Spleen (tissue), 11 donors: Measurements from ENCODE around the gene PPP1R3D. TPM values are rescaled to one million over a fixed set of nuclear protein-coding genes. Genes with fewer than 3 reads are reported as not detected.

ENCODE experiments used
- DNase-seq: peaks from one replicate; pipeline ENCODE4 v3.0.0-alpha.2; 2020
- H3K27ac ChIP-seq, 8 donors: fragments of 200-600 bp; sonication (generic) in 7 of 8; 1 replicate in 4 of 8; 2 replicates in 4 of 8; pipeline versions ENCODE4 v1.5.0 to v1.8.0; 2016 to 2021; ENCODE audit warnings: inconsistent platforms in 4 of 8, mild to moderate bottlenecking in 4 of 8, moderate library complexity in 1 of 8
- H3K27me3 ChIP-seq, 7 donors: fragments of 200-600 bp; sonication (generic) in 6 of 7; replicated peaks in 1 of 7; 1 replicate in 4 of 7; 2 replicates in 3 of 7; pipeline versions ENCODE4 v1.5.0 to v1.8.0; 2016 to 2021; ENCODE audit warnings: inconsistent platforms in 3 of 7, mild to moderate bottlenecking in 1 of 7
- H3K36me3 ChIP-seq, 6 donors: fragments of 200-600 bp; sonication (generic) in 5 of 6; 1 replicate in 4 of 6; 2 replicates in 2 of 6; pipeline versions ENCODE4 v1.5.0 to v1.8.0; 2016 to 2021; ENCODE audit warnings: inconsistent platforms in 2 of 6
- H3K4me1 ChIP-seq, 6 donors: fragments of 200-600 bp; sonication (generic) in 5 of 6; 1 replicate in 3 of 6; 2 replicates in 3 of 6; pipeline versions ENCODE4 v1.5.0 to v1.8.0; 2016 to 2021; ENCODE audit warnings: inconsistent platforms in 3 of 6
- H3K4me3 ChIP-seq, 8 donors: fragments of 200-600 bp; sonication (generic) in 7 of 8; 1 replicate in 4 of 8; 2 replicates in 4 of 8; pipeline versions ENCODE4 v1.5.0 to v1.8.0; 2016 to 2021; ENCODE audit warnings: inconsistent platforms in 4 of 8, mild to moderate bottlenecking in 4 of 8, moderate library complexity in 2 of 8
- H3K9me3 ChIP-seq, 8 donors: fragments of 200-600 bp; sonication (generic) in 7 of 8; 1 replicate in 4 of 8; 2 replicates in 4 of 8; pipeline versions ENCODE4 v1.5.0 to v1.8.0; 2016 to 2021; ENCODE audit warnings: inconsistent platforms in 4 of 8
- CTCF ChIP-seq, 11 experiments: fragments of 200-600 bp in 7 of 11; fragments of 450-650 bp in 4 of 11; sonication (generic) in 4 of 11; IDR thresholded peaks in 8 of 11; conservative IDR thresholded peaks in 3 of 11; 1 replicate in 7 of 11; 2 replicates in 4 of 11; pipeline versions ENCODE4 v1.4.0 to v1.8.0; 2016 to 2021; ENCODE audit warnings: antibody characterized with exemption in 11 of 11, inconsistent platforms in 4 of 11, mild to moderate bottlenecking in 1 of 11
- POLR2A ChIP-seq, 3 donors: fragments of 450-650 bp; IDR thresholded peaks; one replicate each; pipeline ENCODE4 v1.5.1; 2017; ENCODE audit warnings: antibody characterized with exemption in 3 of 3, mild to moderate bottlenecking in 1 of 3
- POLR2AphosphoS5 ChIP-seq, 3 donors: sonication (generic); formaldehyde crosslinking; IDR thresholded peaks; one replicate each; pipeline ENCODE4 v1.5.1; 2017; ENCODE audit warnings: antibody characterized with exemption in 3 of 3
- WGBS, 5 donors: extraction: QIAGEN DNeasy Blood & Tissue Kit in 3 of 5; methylation state at CpG; one replicate each; pipeline versions ENCODE4 v1.1.5 to v1.1.7; 2013 to 2018; 5-methylcytosine and 5-hydroxymethylcytosine counted together
- intact Hi-C: fragments of 100-400 bp; cut with DNase I; formaldehyde crosslinking; loops from one replicate; pipeline ENCODE4 v1.15.0; 2023; ENCODE audit warnings: low total_unique reads
- polyA plus RNA-seq, 3 donors: library from polyadenylated mRNA; stranded (reverse); fragments of 200-250 nt; gene quantifications; one replicate each; pipeline ENCODE4 v1.2.1, GENCODE V29; 2013
- total RNA-seq, 7 donors: library from RNA; depleted of rRNA in 3 of 7; stranded (reverse); fragments of >200 nt in 3 of 7; fragmentation: NEBNext Ultra II Directional in 4 of 7; extraction: Animal tissue kit (Norgen Biotek cat#: 25700) in 4 of 7; gene quantifications; one replicate each; pipeline versions ENCODE4 v1.1.0 to v1.2.1, GENCODE V29; 2016 to 2021
- donor health status: healthy with polysubstance abuse.
- donor health status: DM: no; HTN: no; CAD: no; lungs with moderate emphysema.
- donor health status: DM: no; HTN: no; CAD: no.
- donor health status: Bipolar disorder and iron deficiency.
- donor health status: healthy.
- donor health status: DM: no; HTN: no; CAD: no.
- donor health status: DM: yes; HTN: yes; CAD: no.

PPP1R3D gene
- total and polyA plus RNA-seq, 10 donors = 3.1 to 24.9 (median 12.5) TPM

GRCh38 chr20:59938221-59938620 is 1.9 kb downstream of the PPP1R3D start:
- intact Hi-C loops = no loop called here
- Histone ChIP-seq H3K4me3 (peak overlapping the region in 5 of 8 donors; percentile 3 to 95 (median 87)), H3K36me3 (peaks cover 0 to 13% (median 6%) of the 10 kb centered on the region in 6 donors), H3K27me3 (no peaks in the 10 kb centered on the region), H3K9me3 (no peaks in the 10 kb centered on the region), H3K4me1 (peaks cover 37 to 88% (median 62%) of the 10 kb centered on the region in 6 donors), H3K27ac (peak overlapping the region in 5 of 8 donors; percentile 4 to 99 (median 97))
- TF ChIP-seq POLR2A (IDR thresholded peaks at IDR 0.05) (no peak), CTCF (IDR thresholded peaks at IDR 0.05 in 8 of 11, conservative IDR thresholded peaks at IDR 0.05 in 3 of 11) (no peak), POLR2AphosphoS5 (IDR thresholded peaks at IDR 0.05) (no peak)
- no peak for DNase-seq
- WGBS, 5 donors = 70 to 88% (median 81%) methylated on average over 4 of the region's 4 CpGs

GRCh38 chr20:59937150-59937549 is 3.0 kb downstream of the PPP1R3D start:
- H3K27ac ChIP-seq = peak overlapping the region in 2 of 8 donors; percentile 97 to 99
- no peaks in the 10 kb centered on the region for H3K27me3 ChIP-seq
- TF ChIP-seq POLR2A (IDR thresholded peaks at IDR 0.05) = no peak
- H3K9me3 ChIP-seq = no peaks in the 10 kb centered on the region
- peak overlapping the region in 2 of 8 donors; percentile 1 to 5 for H3K4me3 ChIP-seq
- whole genome bisulfite sequencing, 5 donors = 53 to 81% (median 65%) methylated on average over 3 of the region's 3 CpGs
- peaks cover 37 to 84% (median 63%) of the 10 kb centered on the region in 6 donors for H3K4me1 ChIP-seq
- no peak for DNase-seq
- peaks cover 0 to 3% (median 0%) of the 10 kb centered on the region in 6 donors for H3K36me3 ChIP-seq
- intact Hi-C loops = no loop called here

GRCh38 chr20:59936409-59936808 is 3.7 kb downstream of the PPP1R3D start:
- Histone ChIP-seq H3K9me3 (no peaks in the 10 kb centered on the region), H3K27me3 (no peaks in the 10 kb centered on the region), H3K27ac (peak overlapping the region in 2 of 8 donors; percentile 97 to 99), H3K4me1 (peaks cover 33 to 77% (median 56%) of the 10 kb centered on the region in 6 donors), H3K36me3 (no peaks in the 10 kb centered on the region), H3K4me3 (no peak overlapping the region)
- TF ChIP-seq POLR2A (IDR thresholded peaks at IDR 0.05) (no peak), CTCF (IDR thresholded peaks at IDR 0.05 in 8 of 11, conservative IDR thresholded peaks at IDR 0.05 in 3 of 11) (no peak), POLR2AphosphoS5 (IDR thresholded peaks at IDR 0.05) (no peak)
- 54 to 85% (median 74%) methylated on average over 4 of the region's 4 CpGs for WGBS, 5 donors
- no peak for DNase-seq
- intact Hi-C loops = no loop called here

- Histone ChIP-seq H3K27me3 (no peaks in the 10 kb centered on the region), H3K4me1 (peaks cover 28 to 70% (median 50%) of the 10 kb centered on the region in 6 donors), H3K27ac (no peak overlapping the region), H3K9me3 (no peaks in the 10 kb centered on the region), H3K36me3 (no peaks in the 10 kb centered on the region), H3K4me3 (no peak overlapping the region)
- DNase-seq = no peak
- TF ChIP-seq POLR2A (IDR thresholded peaks at IDR 0.05) (no peak), CTCF (IDR thresholded peaks at IDR 0.05 in 8 of 11, conservative IDR thresholded peaks at IDR 0.05 in 3 of 11) (no peak), POLR2AphosphoS5 (IDR thresholded peaks at IDR 0.05) (no peak)
- intact Hi-C loops = no loop called here
- WGBS, 5 donors = 82 to 94% (median 88%) methylated on average over 8 of the region's 8 CpGs
Observed at GRCh38 chr20:59935457-59936185, 4.5 kb downstream of the PPP1R3D start.
